Measurements from ENCODE around the gene RSAD2. TPM values are rescaled to one million over a fixed set of nuclear protein-coding genes. Genes with fewer than 3 reads are reported as not detected.

RSAD2 gene
- total RNA-seq, 1 experiment from 2014 or later: not detected

- Mint-ChIP-seq H3K27ac (no peak overlapping the region), H3K9me3 (peaks cover 83% of the 10 kb centered on the region), H3K4me3 (no peak overlapping the region), H3K36me3 (peaks cover 60% of the 10 kb centered on the region), H3K27me3 (ENCODE audit: low read depth) (peaks cover 13% of the 10 kb centered on the region), H3K4me1 (no peaks in the 10 kb centered on the region)
- DNase-seq (ENCODE audit: low spot score) (no peak), ATAC-seq (no peak)
- CTCF ChIA-PET: no interaction called here
- POLR2A ChIA-PET: no interaction called here
- TF ChIP-seq EMX1 (CRISPR knock-in tag; IDR thresholded peaks at IDR 0.05) (no peak), PRRX2 (CRISPR knock-in tag; IDR thresholded peaks at IDR 0.05) (no peak), FOXK1 (CRISPR knock-in tag; IDR thresholded peaks at IDR 0.05) (no peak), HMGXB4 (CRISPR knock-in tag; IDR thresholded peaks at IDR 0.05) (no peak), FOXP1 (CRISPR knock-in tag; IDR thresholded peaks at IDR 0.05; ENCODE audit: borderline replicate concordance) (no peak), RORB (CRISPR knock-in tag; IDR thresholded peaks at IDR 0.05) (no peak), SOX15 (CRISPR knock-in tag; IDR thresholded peaks at IDR 0.05) (no peak)
These were observed 44.3 kb upstream of the RSAD2 start for GRCh38 chr2:6833300-6833604.

- Mint-ChIP-seq H3K27me3 (ENCODE audit: low read depth) (peaks cover 11% of the 10 kb centered on the region), H3K9me3 (peaks cover 89% of the 10 kb centered on the region), H3K4me1 (no peaks in the 10 kb centered on the region), H3K36me3 (peaks cover 61% of the 10 kb centered on the region), H3K4me3 (no peak overlapping the region), H3K27ac (no peak overlapping the region)
- POLR2A ChIA-PET: no interaction called here
- no peak for ATAC-seq
- CTCF ChIA-PET: no interaction called here
- DNase-seq (ENCODE audit: low spot score): no peak
- no peak for TF ChIP-seq ZNF281 (CRISPR knock-in tag; IDR thresholded peaks at IDR 0.05)
These were observed 43.4 kb upstream of the RSAD2 start for GRCh38 chr2:6834163-6834562.

- H3K9me3 Mint-ChIP-seq: peaks cover 91% of the 10 kb centered on the region
- POLR2A ChIA-PET: no interaction called here
- no peaks in the 10 kb centered on the region for H3K4me1 Mint-ChIP-seq
- H3K36me3 Mint-ChIP-seq: peaks cover 65% of the 10 kb centered on the region
- peaks cover 13% of the 10 kb centered on the region for H3K27me3 Mint-ChIP-seq (ENCODE audit: low read depth)
- ATAC-seq (no peak), DNase-seq (ENCODE audit: low spot score) (no peak)
- TF ChIP-seq JAZF1 (CRISPR knock-in tag; IDR thresholded peaks at IDR 0.05) (no peak), KAT7 (CRISPR knock-in tag; IDR thresholded peaks at IDR 0.05; ENCODE audit: borderline replicate concordance) (no peak), ZNF263 (CRISPR knock-in tag; IDR thresholded peaks at IDR 0.05; ENCODE audit: low read depth) (no peak), ZNF396 (CRISPR knock-in tag; IDR thresholded peaks at IDR 0.05; ENCODE audit: borderline replicate concordance) (no peak), PREB (CRISPR knock-in tag; IDR thresholded peaks at IDR 0.05; ENCODE audit: borderline replicate concordance) (no peak), MXD4 (CRISPR knock-in tag; IDR thresholded peaks at IDR 0.05; ENCODE audit: borderline replicate concordance) (no peak), ZNF532 (CRISPR knock-in tag; IDR thresholded peaks at IDR 0.05; ENCODE audit: borderline replicate concordance) (no peak), USF1 (CRISPR knock-in tag; IDR thresholded peaks at IDR 0.05) (no peak), HMGXB4 (CRISPR knock-in tag; IDR thresholded peaks at IDR 0.05) (no peak), GTF2I (CRISPR knock-in tag; conservative IDR thresholded peaks at IDR 0.05) (no peak), E2F1 (CRISPR knock-in tag; IDR thresholded peaks at IDR 0.05) (no peak), ESRRA (CRISPR knock-in tag; IDR thresholded peaks at IDR 0.05; ENCODE audit: borderline replicate concordance) (no peak)
- H3K27ac Mint-ChIP-seq: no peak overlapping the region
- H3K4me3 Mint-ChIP-seq: no peak overlapping the region
- CTCF ChIA-PET: no interaction called here
These were observed 42.1 kb upstream of the RSAD2 start for GRCh38 chr2:6835467-6835866.

Data from WTC11 (cell line).